AG04450 (cell line): ENCODE results near the gene SHANK1. TPM values are rescaled to one million over a fixed set of nuclear protein-coding genes. Genes with fewer than 3 reads are reported as not detected.

Source experiments
- CTCF ChIA-PET: fragments of 300-600, 350-600 bp; formaldehyde crosslinking; extraction: SDS; loops from one replicate; lab custom pipeline; 2022; ENCODE audit warnings: antibody characterized with exemption, inconsistent platforms; lab: Charles Lee
- POLR2A ChIA-PET: fragments of 350-600 bp; formaldehyde crosslinking; extraction: SDS; loops from one replicate; lab custom pipeline; 2021; ENCODE audit warnings: antibody characterized with exemption, inconsistent platforms; lab: Yijun Ruan, JAX
- DNase-seq: peaks from one replicate; pipeline ENCODE4 v3.0.0-alpha.2; 2011; ENCODE audit warnings: low read depth, low spot score
- H3K27ac ChIP-seq: one replicate; pipeline ENCODE4 v1.5.1; 2012; ENCODE audit warnings: low read depth, low read length, control low read depth
- H3K27me3 ChIP-seq: one replicate; pipeline ENCODE4 v1.6.0; 2012; ENCODE audit warnings: low read length; ENCODE audit not compliant: control insufficient read depth, insufficient read depth
- H3K4me3 ChIP-seq: 2 replicates; pipeline ENCODE4 v1.5.1; 2011; ENCODE audit warnings: mild to moderate bottlenecking, low read depth, low read length, control low read depth
- H3K9me3 ChIP-seq: 2 replicates; pipeline ENCODE4 v1.5.1; 2012; ENCODE audit warnings: low read length; ENCODE audit not compliant: control insufficient read depth, insufficient read depth
- polyA plus RNA-seq: library from polyadenylated mRNA; depleted of rRNA; stranded (reverse); fragments of >200 nt; gene quantifications from 2 replicates; pipeline ENCODE4 v1.2.3, GENCODE V29; 2011
- TF ChIP-seq, protein P1 (sequence below): IDR thresholded peaks from 2 replicates; pipeline ENCODE4 v1.5.1; 2011; ENCODE audit warnings: low read depth, low read length, control low read depth, inconsistent platforms

SHANK1 gene
- polyA plus RNA-seq, 1 experiment: 2.4 TPM

- DNase-seq: no peak
- Histone ChIP-seq H3K27ac (no peak overlapping the region), H3K4me3 (no peak overlapping the region), H3K9me3 (no peaks in the 10 kb centered on the region; the same call in 1 of the 2 replicates), H3K27me3 (peaks cover 30% of the 10 kb centered on the region)
- CTCF ChIA-PET: no interaction called here
- TF ChIP-seq, protein P1, sequence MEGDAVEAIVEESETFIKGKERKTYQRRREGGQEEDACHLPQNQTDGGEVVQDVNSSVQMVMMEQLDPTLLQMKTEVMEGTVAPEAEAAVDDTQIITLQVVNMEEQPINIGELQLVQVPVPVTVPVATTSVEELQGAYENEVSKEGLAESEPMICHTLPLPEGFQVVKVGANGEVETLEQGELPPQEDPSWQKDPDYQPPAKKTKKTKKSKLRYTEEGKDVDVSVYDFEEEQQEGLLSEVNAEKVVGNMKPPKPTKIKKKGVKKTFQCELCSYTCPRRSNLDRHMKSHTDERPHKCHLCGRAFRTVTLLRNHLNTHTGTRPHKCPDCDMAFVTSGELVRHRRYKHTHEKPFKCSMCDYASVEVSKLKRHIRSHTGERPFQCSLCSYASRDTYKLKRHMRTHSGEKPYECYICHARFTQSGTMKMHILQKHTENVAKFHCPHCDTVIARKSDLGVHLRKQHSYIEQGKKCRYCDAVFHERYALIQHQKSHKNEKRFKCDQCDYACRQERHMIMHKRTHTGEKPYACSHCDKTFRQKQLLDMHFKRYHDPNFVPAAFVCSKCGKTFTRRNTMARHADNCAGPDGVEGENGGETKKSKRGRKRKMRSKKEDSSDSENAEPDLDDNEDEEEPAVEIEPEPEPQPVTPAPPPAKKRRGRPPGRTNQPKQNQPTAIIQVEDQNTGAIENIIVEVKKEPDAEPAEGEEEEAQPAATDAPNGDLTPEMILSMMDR: no peak
- POLR2A ChIA-PET: no interaction called here
These were observed 24.1 kb downstream of the SHANK1 start for GRCh38 chr19:50695251-50696093.

- CTCF ChIA-PET: no interaction called here
- no peak for DNase-seq
- TF ChIP-seq, protein P1: no peak
- peaks cover 30% of the 10 kb centered on the region for H3K27me3 ChIP-seq
- H3K27ac ChIP-seq: no peak overlapping the region
- H3K4me3 ChIP-seq: no peak overlapping the region
- POLR2A ChIA-PET: no interaction called here
- H3K9me3 ChIP-seq: no peaks in the 10 kb centered on the region; the same call in 1 of the 2 replicates
These were observed 24.8 kb downstream of the SHANK1 start for GRCh38 chr19:50694815-50695145.

- Histone ChIP-seq H3K27me3 (peaks cover 30% of the 10 kb centered on the region), H3K4me3 (no peak overlapping the region), H3K9me3 (no peaks in the 10 kb centered on the region; the same call in 1 of the 2 replicates), H3K27ac (no peak overlapping the region)
- DNase-seq: no peak
- TF ChIP-seq, protein P1: no peak
- ChIA-PET POLR2A (no interaction called here), CTCF (no interaction called here)
These were observed 26.3 kb downstream of the SHANK1 start for GRCh38 chr19:50693064-50693975.

- ChIA-PET POLR2A (no interaction called here), CTCF (no interaction called here)
- Histone ChIP-seq H3K27ac (no peak overlapping the region), H3K9me3 (no peaks in the 10 kb centered on the region; the same call in 1 of the 2 replicates), H3K4me3 (no peak overlapping the region), H3K27me3 (peaks cover 20% of the 10 kb centered on the region)
- TF ChIP-seq, protein P1: no peak
- DNase-seq: no peak
These were observed 29.2 kb downstream of the SHANK1 start for GRCh38 chr19:50690439-50690838.
